Nucleus accumbens (tissue), 56 donors: Measurements from ENCODE around the gene TPCN1.
A peak's percentile ranks its signal among the peaks of the same experiment; 100 is the strongest.

Experiments
- DNase-seq, 56 donors: peaks; one replicate each; lab custom pipeline; 2025; lab: John Stamatoyannopoulos, UW

Gene TPCN1

DNA sequence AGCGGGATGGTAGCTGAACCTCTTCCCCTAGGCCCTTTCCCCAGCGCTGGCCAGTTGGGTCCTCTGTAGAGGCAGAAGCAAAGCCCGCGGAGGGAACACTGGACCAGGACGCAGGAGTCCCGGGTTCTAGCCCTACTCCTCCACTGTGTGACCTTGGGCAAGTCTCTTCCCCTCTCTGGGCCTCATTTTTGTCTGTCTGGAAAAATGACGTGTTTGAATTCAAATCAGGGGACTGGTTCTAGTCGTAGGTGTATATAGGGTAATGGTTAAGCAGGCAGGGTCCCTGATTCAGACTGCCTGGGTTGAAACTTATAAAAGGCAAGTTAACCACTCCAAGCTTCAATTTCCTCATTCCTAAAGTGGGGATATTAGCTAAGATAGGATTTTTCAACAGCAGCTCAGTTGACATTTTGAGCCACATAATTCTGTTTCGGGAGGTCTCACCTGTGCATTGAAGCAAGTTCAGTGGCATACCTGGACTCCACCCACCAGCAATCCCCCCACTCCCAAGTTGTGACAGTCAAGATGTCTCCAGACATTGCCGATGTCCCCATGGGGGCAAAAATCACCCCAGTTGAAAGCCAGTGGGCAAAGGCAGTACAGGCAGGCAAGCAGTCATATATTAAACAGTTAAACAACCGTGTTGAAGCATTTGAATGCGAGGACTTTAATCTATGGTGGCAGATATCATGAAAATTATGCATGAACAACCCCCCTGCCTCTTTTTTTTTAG lies 899 bp downstream of the TPCN1 start:
- DNase-seq: peak in 2 of 56 donors; percentile 23 to 33

- DNase-seq: peak in 31 of 56 donors; percentile 7 to 46 (median 26)
Measured at GRCh38 chr12:113222730-113223531, 1.7 kb downstream of the TPCN1 start.

- no peak for DNase-seq
Measured at GRCh38 chr12:113224955-113225354, 3.7 kb downstream of the TPCN1 start.

GRCh38 chr12:113226696-113227568 lies 5.7 kb downstream of the TPCN1 start:
- peak in 11 of 56 donors; percentile 10 to 37 (median 22) for DNase-seq

- DNase-seq: no peak
Measured at GRCh38 chr12:113227686-113228391, 6.6 kb downstream of the TPCN1 start.

DNA sequence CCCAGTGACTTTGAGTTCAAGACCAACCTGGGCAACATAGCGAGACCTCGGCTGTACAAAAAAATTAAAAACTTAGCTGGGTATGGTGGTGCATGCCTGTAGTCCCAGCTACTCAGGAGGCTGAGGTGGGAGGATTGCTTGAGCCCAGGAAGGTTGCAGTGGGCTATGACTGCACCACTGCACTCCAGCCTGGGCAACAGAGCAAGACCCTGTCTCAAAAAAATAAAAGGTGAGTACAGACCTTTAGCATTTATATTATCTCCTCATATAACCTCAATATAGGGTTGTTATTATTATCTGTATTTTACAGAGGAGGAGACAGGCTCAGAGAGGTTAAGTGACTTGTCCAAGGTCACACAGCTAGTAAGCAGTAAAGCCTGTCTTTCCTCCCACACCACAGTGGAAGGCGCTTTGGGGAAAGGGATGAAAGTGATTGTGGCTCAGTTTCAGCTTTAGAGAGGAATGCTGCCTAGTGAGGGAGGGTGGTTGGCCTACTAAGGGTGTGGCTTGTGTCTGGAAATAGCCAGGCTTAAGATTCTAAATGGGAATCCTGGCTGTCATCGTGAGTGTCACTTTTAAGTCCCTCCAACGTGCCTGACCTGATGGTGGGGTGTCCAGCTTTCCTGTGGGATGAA lies 7.2 kb downstream of the TPCN1 start:
- no peak for DNase-seq

DNA sequence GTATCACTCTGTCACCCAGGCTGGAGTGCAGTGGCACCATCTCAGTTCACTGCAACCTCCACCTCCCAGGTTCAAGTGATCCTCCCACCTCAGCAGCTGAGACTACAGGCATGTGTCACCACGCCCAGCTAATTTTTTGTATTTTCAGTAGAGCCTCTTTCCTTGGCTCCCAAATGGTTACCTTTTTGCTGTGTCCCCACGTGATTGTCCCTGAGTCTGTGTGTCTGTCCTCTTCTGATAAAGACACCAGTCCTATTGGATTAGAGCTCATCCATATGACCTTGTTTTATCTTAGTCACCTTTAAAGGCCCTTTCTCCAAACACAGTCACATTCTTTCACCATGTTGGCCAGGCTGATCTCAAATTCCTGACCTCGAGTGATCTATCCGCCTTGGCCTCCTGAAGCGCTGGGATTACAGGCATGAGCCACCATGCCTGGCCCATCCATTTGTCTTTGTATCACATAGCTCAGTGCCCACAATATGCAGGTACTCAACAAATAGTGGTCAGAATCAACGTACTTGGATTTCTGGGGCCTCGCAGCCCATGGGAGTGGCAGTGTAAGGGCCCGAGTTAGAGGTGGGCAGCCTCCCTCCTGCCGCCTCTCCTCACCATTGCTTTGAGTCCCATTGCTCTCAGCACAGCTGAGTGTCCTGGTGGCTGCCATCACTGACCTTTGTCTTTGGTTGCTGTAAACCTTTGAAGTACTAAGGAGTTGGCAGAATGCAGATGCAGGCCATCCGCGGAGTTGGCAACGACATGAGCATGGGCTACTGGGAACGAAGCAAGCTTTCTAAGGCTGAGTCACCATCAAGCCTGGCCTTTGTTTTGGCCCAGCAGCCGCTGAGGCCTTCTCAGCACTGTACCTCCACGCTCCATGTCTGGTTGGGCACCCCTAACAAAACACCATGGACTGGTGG lies 9.3 kb downstream of the TPCN1 start:
- peak in 1 of 56 donors; percentile 23 for DNase-seq

- DNase-seq: peak in 12 of 56 donors; percentile 16 to 58 (median 28)
Measured at GRCh38 chr12:113231235-113232088, 10.2 kb downstream of the TPCN1 start.

- no peak for DNase-seq
Measured at GRCh38 chr12:113232089-113232839, 11.0 kb downstream of the TPCN1 start.

GRCh38 chr12:113232840-113233585 lies 11.7 kb downstream of the TPCN1 start:
- peak in 47 of 56 donors; percentile 21 to 86 (median 63) for DNase-seq

DNA sequence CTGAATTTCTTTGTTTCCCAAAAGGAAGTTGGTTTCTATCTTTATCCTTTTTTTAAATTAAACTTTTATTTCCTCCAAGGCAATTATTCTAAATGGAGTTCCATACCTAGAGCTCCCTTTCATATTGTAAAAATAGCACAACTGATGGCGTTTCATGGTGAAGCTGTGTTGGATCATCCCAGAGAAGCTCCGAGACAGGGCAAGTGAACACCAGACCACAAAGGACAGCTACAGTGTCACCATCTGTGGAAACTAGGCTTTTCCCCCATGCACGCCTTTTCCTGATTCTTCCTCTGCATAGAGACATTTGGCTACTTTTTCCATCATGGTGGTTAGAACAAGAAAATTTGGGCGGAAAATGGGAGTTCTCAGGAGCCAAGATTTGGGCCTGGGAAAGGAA lies 12.7 kb downstream of the TPCN1 start:
- DNase-seq: no peak

GRCh38 chr12:113234483-113234882 lies 13.2 kb downstream of the TPCN1 start:
- DNase-seq: no peak

DNA sequence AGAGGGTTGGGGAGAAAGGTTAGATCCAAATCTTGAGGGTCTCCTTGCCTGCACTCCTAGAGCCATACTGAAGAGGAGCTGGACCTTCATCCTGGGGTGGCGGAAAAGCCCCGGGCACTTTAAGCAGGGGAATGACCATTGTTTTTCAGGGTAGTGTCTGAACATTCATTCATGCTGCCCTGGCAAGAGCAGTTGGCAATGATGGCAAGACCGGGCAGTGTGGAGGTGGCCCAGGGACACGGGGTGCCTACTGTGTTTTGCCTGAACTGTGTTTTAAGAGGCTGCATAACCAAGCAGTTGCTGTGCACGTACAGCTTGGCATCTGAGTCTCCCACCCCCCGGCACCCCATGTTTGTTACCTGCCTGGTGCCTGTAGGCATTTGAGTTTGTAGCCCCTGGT lies 14.7 kb downstream of the TPCN1 start:
- peak in 14 of 56 donors; percentile 6 to 59 (median 35) for DNase-seq

DNA sequence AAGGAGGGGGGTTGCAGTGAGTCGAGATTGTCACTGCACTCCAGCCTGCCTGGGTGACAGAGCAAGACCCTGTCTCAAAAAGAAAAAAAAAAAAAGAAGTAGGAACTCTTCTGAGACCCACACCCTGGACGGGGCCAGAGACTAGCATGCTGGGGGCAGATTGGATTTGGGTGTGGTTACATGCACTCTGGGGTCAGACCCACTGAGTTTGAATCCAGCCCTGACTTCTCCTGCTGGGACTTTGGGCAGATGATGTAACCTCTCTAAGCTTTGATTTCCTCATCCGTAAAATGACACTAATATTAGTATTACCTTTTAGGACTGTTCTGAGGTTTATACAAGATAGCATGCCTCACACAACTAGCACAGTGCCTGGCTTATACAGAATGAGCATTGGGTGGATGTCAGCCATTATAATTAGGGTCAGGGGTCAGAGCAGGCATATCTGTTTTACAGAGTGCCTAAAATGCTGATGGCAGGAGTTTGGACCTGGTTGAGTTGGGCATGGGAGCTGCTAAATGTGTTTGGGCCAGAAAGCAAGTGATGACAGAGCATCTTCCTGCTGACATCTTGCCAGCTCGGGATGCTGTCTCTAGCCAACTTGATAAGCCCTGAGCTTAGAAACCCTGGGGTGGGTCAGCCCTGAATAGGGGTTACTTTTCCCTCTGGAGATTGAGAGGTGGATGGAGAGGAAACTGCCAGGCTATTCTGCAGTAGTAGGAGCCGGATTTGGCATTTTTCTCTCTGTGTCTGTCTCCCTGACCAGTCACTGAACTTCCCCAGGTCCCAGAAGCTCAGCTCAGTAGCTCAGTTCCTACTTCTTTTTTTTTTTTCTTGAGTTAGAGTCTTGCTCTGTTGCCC lies 15.5 kb downstream of the TPCN1 start:
- no peak for DNase-seq

DNA sequence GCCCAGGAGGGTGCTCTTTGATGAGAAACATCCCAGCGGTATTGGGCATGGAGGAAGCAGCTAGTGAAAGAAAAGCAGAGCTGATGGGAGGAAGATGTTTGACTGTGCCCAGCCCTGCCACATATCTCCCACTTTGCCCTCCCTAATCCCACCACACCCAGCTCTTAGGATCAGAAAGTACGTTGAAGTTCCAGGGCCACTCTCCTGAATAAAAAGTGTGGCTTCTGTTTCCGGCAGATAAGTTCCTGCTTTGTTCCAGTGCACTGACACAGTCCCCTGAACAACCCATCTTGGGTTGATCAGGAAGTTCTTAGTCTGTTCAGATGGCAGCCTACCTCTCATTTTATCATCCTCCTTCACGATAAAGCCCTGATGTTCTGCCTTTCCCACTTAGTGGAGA lies 16.5 kb downstream of the TPCN1 start:
- DNase-seq: no peak
